ENCODE measurements around the gene DLK1. TPM values are rescaled to one million over a fixed set of nuclear protein-coding genes. Genes with fewer than 3 reads are reported as not detected.
A peak's percentile ranks its signal among the peaks of the same experiment; 100 is the strongest.

DLK1 gene
- total RNA-seq, 2 donors from 2014 or later = not detected

DNA sequence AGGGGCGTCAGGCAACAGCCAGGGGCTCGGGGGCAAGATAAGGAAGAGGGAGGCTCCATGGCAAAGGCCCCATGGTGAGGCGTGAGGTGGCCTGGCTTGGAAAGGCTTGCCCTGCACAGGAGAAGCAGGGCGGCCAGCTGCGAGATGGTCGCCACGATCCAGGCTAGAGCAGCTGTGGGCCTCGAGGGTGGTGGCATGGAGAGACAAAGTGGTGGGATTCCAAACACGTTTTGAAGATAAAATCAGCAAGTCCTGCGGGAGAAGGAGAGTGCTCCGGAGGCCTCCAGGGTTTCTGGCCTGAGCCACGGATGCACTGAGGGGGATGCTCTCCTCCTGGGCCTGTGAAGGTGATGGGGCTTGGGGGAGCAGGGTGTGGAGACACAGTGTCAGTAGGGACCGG, 20.5 kb upstream of the DLK1 start:
- Histone ChIP-seq H3K4me1 (peaks cover 0 to 15% of the 10 kb centered on the region in 2 donors), H3K36me3 (no peaks in the 10 kb centered on the region), H3K27ac (no peak overlapping the region), H3K27me3 (peaks cover 0 to 3% of the 10 kb centered on the region in 2 donors), H3K4me3 (no peak overlapping the region), H3K9me3 (no peaks in the 10 kb centered on the region)
- DNase-seq (ENCODE audit: low spot score) = no peak
- TF ChIP-seq, protein P1, sequence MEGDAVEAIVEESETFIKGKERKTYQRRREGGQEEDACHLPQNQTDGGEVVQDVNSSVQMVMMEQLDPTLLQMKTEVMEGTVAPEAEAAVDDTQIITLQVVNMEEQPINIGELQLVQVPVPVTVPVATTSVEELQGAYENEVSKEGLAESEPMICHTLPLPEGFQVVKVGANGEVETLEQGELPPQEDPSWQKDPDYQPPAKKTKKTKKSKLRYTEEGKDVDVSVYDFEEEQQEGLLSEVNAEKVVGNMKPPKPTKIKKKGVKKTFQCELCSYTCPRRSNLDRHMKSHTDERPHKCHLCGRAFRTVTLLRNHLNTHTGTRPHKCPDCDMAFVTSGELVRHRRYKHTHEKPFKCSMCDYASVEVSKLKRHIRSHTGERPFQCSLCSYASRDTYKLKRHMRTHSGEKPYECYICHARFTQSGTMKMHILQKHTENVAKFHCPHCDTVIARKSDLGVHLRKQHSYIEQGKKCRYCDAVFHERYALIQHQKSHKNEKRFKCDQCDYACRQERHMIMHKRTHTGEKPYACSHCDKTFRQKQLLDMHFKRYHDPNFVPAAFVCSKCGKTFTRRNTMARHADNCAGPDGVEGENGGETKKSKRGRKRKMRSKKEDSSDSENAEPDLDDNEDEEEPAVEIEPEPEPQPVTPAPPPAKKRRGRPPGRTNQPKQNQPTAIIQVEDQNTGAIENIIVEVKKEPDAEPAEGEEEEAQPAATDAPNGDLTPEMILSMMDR (IDR thresholded peaks at IDR 0.05) = no peak

DNA sequence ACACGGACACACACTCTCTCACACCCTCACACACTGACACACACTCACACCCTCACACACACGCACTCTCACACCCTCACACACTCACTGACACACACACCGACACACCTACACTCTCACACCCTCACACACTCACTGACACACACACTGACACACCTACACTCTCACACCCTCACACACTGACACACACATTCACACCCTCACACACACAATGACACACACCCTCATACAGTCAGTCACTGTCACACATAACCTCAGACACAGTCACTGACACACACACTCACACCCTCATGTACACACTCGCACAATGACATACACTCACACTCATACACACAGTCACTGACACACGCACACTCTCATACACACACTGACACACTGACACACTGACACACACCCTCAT, 19.8 kb upstream of the DLK1 start:
- Histone ChIP-seq H3K27ac (no peak overlapping the region), H3K4me3 (no peak overlapping the region), H3K9me3 (no peaks in the 10 kb centered on the region), H3K27me3 (peaks cover 0 to 3% of the 10 kb centered on the region in 2 donors), H3K36me3 (no peaks in the 10 kb centered on the region), H3K4me1 (peaks cover 0 to 15% of the 10 kb centered on the region in 2 donors)
- TF ChIP-seq, protein P1 (IDR thresholded peaks at IDR 0.05) = no peak
- no peak for DNase-seq (ENCODE audit: low spot score)

DNA sequence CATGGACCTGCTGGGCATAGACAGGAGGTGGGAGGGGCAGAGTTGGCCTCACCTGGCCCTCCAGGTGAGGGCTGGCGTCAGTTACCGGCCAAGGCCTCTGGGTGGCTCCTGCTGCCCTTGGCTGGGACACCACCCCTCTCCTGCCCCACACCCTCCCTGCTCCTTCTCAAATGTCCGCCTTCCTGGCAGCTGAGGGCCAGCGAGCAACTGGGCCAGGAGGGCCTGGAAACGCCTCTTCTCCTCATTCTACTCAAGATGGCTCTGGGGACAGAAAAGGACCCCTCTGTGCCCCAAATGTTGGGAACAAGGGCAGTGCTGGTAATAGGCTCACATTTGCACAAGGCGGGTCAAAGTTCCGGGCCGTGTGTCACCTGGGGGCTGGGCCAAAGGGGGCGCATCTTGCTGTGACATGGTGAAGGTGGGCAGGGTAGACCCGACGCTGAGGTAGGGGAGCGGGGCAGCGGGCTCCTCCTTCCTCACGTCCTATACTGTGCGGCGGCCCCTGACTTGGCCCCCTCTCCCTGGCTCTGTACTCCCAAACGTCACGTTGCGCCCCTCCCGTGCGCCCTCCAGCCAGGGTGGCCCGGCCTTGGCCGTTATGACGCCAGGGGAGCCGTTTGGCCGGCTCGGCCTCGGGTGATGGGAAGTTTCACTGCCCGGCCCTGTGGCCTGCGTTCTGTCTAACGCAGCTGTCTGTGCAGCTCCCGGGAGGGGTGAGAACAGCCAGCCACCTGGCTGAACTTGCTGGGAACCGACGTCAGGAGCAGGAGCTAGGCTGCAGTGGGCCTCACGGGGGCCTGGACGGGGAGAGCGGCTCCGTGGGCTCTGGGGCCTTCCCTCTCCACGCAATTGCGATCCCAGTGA, 18.0 kb upstream of the DLK1 start:
- no peak for DNase-seq (ENCODE audit: low spot score)
- Histone ChIP-seq H3K4me1 (peaks cover 0 to 15% of the 10 kb centered on the region in 2 donors), H3K27ac (no peak overlapping the region), H3K4me3 (peak overlapping the region in 1 of 2 donors; percentile 25), H3K36me3 (no peaks in the 10 kb centered on the region), H3K9me3 (no peaks in the 10 kb centered on the region), H3K27me3 (peaks cover 0 to 3% of the 10 kb centered on the region in 2 donors)
- TF ChIP-seq, protein P1 (IDR thresholded peaks at IDR 0.05) = no peak

DNA sequence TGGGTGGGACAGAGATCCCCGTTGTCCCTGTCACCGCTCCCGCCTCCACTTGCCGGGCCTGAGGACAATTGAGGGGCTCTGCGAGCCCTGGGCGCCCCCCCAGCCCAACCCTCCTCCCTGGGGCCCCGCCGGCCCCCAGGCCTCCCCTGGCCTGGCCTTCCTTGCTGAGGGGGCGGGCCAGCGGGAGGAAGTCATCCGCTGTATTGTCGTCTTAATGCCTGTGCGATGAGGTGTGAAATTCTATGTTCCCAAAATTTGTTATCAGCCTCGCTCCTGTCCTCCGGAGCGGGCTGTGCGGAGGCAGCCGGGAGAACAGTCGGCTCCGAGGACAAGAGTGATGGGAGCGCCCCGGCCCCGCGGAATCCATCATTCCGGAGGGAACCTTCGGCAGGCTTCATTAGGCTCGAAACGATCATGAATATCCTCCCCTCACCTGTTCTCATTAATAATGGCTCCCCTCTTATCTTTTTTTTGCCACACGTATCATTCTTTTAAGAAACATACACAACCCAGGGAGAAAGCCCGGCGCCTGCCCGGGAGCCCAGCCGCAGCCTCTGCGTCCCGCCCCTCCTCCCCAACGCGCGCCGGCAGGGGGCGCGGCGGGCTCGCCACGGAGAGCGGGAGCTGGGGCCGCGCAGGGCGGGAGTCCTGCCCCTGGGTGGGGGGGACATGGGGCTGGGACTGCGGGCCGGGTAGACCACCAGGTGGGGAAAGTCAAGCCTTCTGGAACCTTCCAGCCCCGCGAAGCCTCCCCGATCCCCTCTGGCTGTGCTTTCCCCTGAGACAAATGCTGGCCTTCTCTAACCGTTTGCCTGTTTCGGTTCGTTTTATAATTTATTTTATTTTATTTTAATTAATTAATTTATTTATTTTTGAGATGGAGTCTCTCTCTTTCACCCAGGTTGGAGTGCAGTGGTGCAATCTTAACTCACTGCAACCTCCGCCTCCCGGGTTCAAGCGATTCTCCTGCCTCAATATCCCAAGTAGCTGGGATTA, 17.1 kb upstream of the DLK1 start:
- peak overlapping the region in 1 of 2 donors; percentile 25 for H3K4me3 ChIP-seq
- DNase-seq (ENCODE audit: low spot score) = no peak
- H3K4me1 ChIP-seq = peaks cover 0 to 15% of the 10 kb centered on the region in 2 donors
- no peaks in the 10 kb centered on the region for H3K36me3 ChIP-seq
- H3K27ac ChIP-seq = no peak overlapping the region
- H3K27me3 ChIP-seq = peaks cover 0 to 3% of the 10 kb centered on the region in 2 donors
- TF ChIP-seq, protein P1 (IDR thresholded peaks at IDR 0.05) = peak in 1 of 2 donors; percentile 86
- no peaks in the 10 kb centered on the region for H3K9me3 ChIP-seq

DNA sequence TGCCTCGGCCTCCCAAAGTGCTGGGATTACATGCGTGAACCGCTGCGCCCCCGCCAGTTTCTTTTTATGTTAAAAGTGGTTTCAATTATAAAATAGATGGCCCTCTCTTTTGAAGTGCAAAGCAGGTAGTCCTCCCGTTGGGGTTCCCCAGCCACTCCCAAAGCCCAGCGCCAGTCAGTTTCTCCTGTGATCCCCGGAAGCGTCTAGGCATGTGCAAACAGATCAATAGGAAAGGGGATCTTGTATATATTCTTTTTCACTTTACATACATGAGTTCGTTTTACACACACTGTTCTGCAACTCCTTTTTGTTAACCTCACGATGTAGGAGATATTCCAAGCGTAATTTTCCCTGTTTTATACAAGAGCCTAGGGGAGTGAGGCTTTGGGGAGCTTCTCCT, 16.3 kb upstream of the DLK1 start:
- Histone ChIP-seq H3K4me3 (no peak overlapping the region), H3K36me3 (no peaks in the 10 kb centered on the region), H3K27me3 (peaks cover 0 to 3% of the 10 kb centered on the region in 2 donors), H3K4me1 (peaks cover 0 to 15% of the 10 kb centered on the region in 2 donors), H3K27ac (no peak overlapping the region), H3K9me3 (no peaks in the 10 kb centered on the region)
- TF ChIP-seq, protein P1 (IDR thresholded peaks at IDR 0.05) = no peak
- no peak for DNase-seq (ENCODE audit: low spot score)

Measured in right atrium auricular region (tissue), 2 donors.